Immature natural killer cell (primary cell): ENCODE results near the gene ZNF143. TPM values are rescaled to one million over a fixed set of nuclear protein-coding genes. Genes with fewer than 3 reads are reported as not detected.

ENCODE experiments used
- DNase-seq, 3 donors: peaks; one replicate each; pipeline ENCODE4 v3.0.0; 2022; ENCODE audit warnings: mixed read lengths in 1 of 3
- H3K27ac Mint-ChIP-seq, 6 donors: one replicate each; pipeline ENCODE4 v1.8.0; 2020; ENCODE audit warnings: mixed read lengths in 6 of 6, mild to moderate bottlenecking in 5 of 6, inconsistent platforms in 4 of 6, moderate library complexity in 3 of 6
- H3K27me3 Mint-ChIP-seq, 3 donors: one replicate each; pipeline ENCODE4 v1.8.0; 2020 to 2021; ENCODE audit warnings: low read depth in 3 of 3, mild to moderate bottlenecking in 3 of 3, mixed read lengths in 3 of 3, moderate library complexity in 3 of 3, inconsistent platforms in 1 of 3
- H3K36me3 Mint-ChIP-seq, 3 donors: one replicate each; pipeline ENCODE4 v1.8.0; 2020; ENCODE audit warnings: mixed read lengths in 3 of 3, inconsistent platforms in 2 of 3, mild to moderate bottlenecking in 2 of 3
- H3K4me1 Mint-ChIP-seq, 2 donors: one replicate each; pipeline ENCODE4 v1.8.0; 2020; ENCODE audit warnings: inconsistent platforms in 2 of 2, mild to moderate bottlenecking in 2 of 2, mixed read lengths in 2 of 2, moderate library complexity in 1 of 2
- H3K4me3 Mint-ChIP-seq, 5 donors: one replicate each; pipeline ENCODE4 v1.8.0; 2020; ENCODE audit warnings: mild to moderate bottlenecking in 5 of 5, mixed read lengths in 5 of 5, inconsistent platforms in 3 of 5, moderate library complexity in 3 of 5
- H3K9me3 Mint-ChIP-seq, 6 donors: one replicate each; pipeline ENCODE4 v1.8.0; 2020; ENCODE audit warnings: mild to moderate bottlenecking in 6 of 6, mixed read lengths in 6 of 6, inconsistent platforms in 4 of 6, moderate library complexity in 3 of 6
- polyA plus RNA-seq, 3 donors: library from polyadenylated mRNA; unstranded; fragments of 300-500 nt; fragmentation: Illumina TruSeq; gene quantifications; one replicate each; pipeline ENCODE4 v1.2.3, GENCODE V29; 2021

ZNF143 gene
- polyA plus RNA-seq, 3 donors from 2014 or later = 29.1 to 35.3 (median 34.9) TPM

- H3K27me3 Mint-ChIP-seq = peaks cover 0 to 2% (median 0%) of the 10 kb centered on the region in 3 donors
- H3K27ac Mint-ChIP-seq = no peak overlapping the region
- peaks cover 8 to 28% of the 10 kb centered on the region in 2 donors for H3K4me1 Mint-ChIP-seq
- no peak for DNase-seq
- peaks cover 14 to 30% (median 19%) of the 10 kb centered on the region in 3 donors for H3K36me3 Mint-ChIP-seq
- no peak overlapping the region for H3K4me3 Mint-ChIP-seq
- H3K9me3 Mint-ChIP-seq = no peaks in the 10 kb centered on the region
Measured at GRCh38 chr11:9470765-9471164, 10.0 kb downstream of the ZNF143 start.

DNA sequence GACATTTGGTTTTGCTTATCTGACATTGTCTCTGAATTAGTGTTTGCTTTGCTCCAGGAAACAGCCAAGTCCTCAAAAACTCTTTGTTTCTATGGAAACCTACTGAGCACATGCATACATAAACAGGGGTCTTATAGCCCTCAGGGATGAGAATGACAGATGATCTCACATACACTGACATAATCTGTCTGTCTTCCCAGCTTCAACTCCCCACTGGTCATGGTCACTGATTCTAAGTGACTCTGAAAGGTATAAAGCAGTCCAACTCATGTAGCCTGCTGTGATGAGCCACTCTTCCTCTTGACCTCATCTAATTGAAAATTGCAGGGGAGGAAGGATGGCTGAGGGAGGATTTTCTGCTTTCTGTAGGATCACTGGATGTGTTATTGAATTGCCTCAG is 12.6 kb downstream of the ZNF143 start:
- Mint-ChIP-seq H3K4me3 (no peak overlapping the region), H3K36me3 (peaks cover 14 to 35% (median 18%) of the 10 kb centered on the region in 3 donors), H3K27ac (no peak overlapping the region), H3K9me3 (no peaks in the 10 kb centered on the region), H3K4me1 (peaks cover 4 to 13% of the 10 kb centered on the region in 2 donors), H3K27me3 (peaks cover 0 to 3% (median 0%) of the 10 kb centered on the region in 3 donors)
- no peak for DNase-seq

DNA sequence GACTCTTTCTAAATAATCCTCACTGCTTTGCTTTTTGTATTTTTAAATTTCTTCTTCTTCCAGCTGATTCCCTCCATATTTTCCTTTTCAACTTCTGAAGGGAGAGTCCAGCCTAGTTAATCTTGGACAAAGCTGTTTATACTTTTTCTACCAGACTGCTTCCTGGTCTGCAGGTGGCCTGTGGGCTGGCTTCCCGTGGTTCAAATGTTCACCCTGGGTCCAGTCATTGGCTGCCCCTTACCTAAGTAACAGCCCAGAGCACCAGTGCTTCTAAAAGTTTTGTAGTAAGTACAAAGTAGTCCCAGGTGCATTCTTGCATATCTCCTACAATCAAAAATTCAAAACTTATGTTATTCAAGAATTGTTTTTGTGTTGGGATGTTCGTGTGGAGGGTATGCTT is 19.1 kb downstream of the ZNF143 start:
- no peak for DNase-seq

GRCh38 chr11:9489080-9489765 is 28.4 kb downstream of the ZNF143 start:
- Mint-ChIP-seq H3K4me1 (no peaks in the 10 kb centered on the region), H3K27ac (peak overlapping the region in 1 of 6 donors; percentile 38), H3K4me3 (no peak overlapping the region), H3K27me3 (no peaks in the 10 kb centered on the region), H3K9me3 (no peaks in the 10 kb centered on the region), H3K36me3 (peaks cover 19 to 44% (median 21%) of the 10 kb centered on the region in 3 donors)
- DNase-seq = no peak

More for the DNA sequence above, 19.1 kb downstream of the ZNF143 start:
- Mint-ChIP-seq H3K4me1 (no peaks in the 10 kb centered on the region), H3K4me3 (no peak overlapping the region), H3K36me3 (peaks cover 12 to 32% (median 16%) of the 10 kb centered on the region in 3 donors), H3K27me3 (peaks cover 0 to 3% (median 0%) of the 10 kb centered on the region in 3 donors), H3K9me3 (no peaks in the 10 kb centered on the region), H3K27ac (peak overlapping the region in 1 of 6 donors; percentile 51)

DNA sequence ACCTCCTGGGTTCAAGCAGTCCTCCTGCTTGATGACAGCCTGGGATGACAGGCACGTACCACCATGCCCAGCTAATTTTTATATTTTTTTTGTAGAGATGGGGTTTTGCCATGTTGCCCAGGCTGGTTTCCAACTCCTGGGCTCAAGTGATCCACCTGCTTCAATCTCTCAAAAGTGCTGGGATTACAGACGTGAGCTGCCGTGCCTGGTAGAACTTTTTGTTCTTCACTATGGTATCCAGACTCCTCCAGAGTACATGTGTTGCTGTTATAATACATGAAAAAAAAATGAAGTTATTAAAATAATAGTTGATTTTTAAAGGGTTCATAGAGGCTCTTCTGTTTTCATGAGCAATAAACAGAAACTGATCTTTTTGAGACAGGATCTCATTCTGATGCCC is 29.6 kb downstream of the ZNF143 start:
- Mint-ChIP-seq H3K27me3 (no peaks in the 10 kb centered on the region), H3K9me3 (no peaks in the 10 kb centered on the region), H3K4me1 (peaks cover 0 to under 1% of the 10 kb centered on the region in 2 donors), H3K27ac (no peak overlapping the region), H3K4me3 (no peak overlapping the region), H3K36me3 (peaks cover 16 to 48% (median 21%) of the 10 kb centered on the region in 3 donors)
- DNase-seq = no peak

GRCh38 chr11:9493492-9493891 is 32.7 kb downstream of the ZNF143 start:
- Mint-ChIP-seq H3K4me1 (peaks cover 16 to 18% of the 10 kb centered on the region in 2 donors), H3K36me3 (peaks cover 33 to 55% (median 39%) of the 10 kb centered on the region in 3 donors), H3K27me3 (no peaks in the 10 kb centered on the region), H3K27ac (peak overlapping the region in 2 of 6 donors; percentile 9 to 43), H3K4me3 (no peak overlapping the region), H3K9me3 (no peaks in the 10 kb centered on the region)
- DNase-seq = no peak

DNA sequence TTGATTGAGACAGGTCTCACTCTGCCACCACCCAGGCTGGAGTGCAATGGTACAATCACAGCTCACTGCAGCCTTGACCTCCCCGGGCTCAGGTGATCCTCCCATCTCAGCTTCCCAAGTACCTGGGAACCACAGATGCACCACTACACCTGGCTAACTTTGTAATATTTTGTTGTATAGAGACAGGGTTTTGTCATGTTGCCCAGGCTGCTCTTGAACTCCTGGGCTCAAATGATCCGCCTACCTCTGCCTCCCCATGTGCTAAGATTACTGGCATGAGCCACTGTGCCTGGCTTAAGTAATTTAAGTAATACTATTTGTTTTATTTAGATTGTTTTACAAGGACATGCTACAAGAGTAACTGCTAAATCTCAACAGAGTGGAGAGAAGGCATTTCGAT is 33.5 kb downstream of the ZNF143 start:
- H3K27ac Mint-ChIP-seq = no peak overlapping the region
- peaks cover 16 to 18% of the 10 kb centered on the region in 2 donors for H3K4me1 Mint-ChIP-seq
- no peaks in the 10 kb centered on the region for H3K27me3 Mint-ChIP-seq
- H3K4me3 Mint-ChIP-seq = no peak overlapping the region
- no peak for DNase-seq
- no peaks in the 10 kb centered on the region for H3K9me3 Mint-ChIP-seq
- peaks cover 36 to 56% (median 42%) of the 10 kb centered on the region in 3 donors for H3K36me3 Mint-ChIP-seq

GRCh38 chr11:9495803-9496514 is 35.1 kb downstream of the ZNF143 start:
- H3K4me3 Mint-ChIP-seq = peak overlapping the region in 4 of 5 donors; percentile 21 to 68 (median 42)
- peaks cover 16 to 18% of the 10 kb centered on the region in 2 donors for H3K4me1 Mint-ChIP-seq
- H3K9me3 Mint-ChIP-seq = no peaks in the 10 kb centered on the region
- DNase-seq = no peak
- H3K36me3 Mint-ChIP-seq = peaks cover 35 to 59% (median 43%) of the 10 kb centered on the region in 3 donors
- peak overlapping the region; percentile 30 to 79 (median 59) for H3K27ac Mint-ChIP-seq
- no peaks in the 10 kb centered on the region for H3K27me3 Mint-ChIP-seq

DNA sequence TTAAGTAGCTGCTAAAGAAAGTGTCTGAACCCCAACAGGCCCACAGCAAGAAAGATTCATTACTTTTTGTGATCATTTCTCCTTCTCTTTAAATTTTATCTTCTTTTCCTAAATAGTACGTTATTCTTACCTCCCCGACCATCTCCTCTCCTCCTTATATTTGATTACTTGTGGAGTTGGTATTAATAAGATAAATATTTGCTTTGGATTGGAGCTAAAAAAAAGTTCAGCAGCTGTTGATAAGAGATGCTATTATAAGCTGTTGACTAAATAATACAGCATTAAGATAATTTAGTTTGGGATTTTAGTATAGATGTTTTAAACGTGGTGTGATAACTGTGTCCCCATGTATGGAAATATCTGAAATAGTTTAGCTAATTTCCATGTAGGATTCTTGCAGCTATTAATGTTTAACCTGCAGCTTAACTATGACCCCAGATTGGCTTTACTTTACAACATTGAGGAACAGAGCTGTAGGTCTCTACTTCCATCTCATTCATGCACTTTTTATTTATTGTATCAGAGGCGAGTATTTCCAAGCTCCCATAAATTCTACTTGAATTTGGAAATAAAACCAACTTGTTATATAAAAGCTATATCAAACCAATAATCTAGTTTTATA is 37.8 kb downstream of the ZNF143 start:
- Mint-ChIP-seq H3K4me3 (no peak overlapping the region), H3K4me1 (peaks cover 16 to 18% of the 10 kb centered on the region in 2 donors), H3K27me3 (no peaks in the 10 kb centered on the region), H3K9me3 (no peaks in the 10 kb centered on the region), H3K27ac (no peak overlapping the region), H3K36me3 (peaks cover 45 to 61% (median 45%) of the 10 kb centered on the region in 3 donors)
- DNase-seq = no peak

DNA sequence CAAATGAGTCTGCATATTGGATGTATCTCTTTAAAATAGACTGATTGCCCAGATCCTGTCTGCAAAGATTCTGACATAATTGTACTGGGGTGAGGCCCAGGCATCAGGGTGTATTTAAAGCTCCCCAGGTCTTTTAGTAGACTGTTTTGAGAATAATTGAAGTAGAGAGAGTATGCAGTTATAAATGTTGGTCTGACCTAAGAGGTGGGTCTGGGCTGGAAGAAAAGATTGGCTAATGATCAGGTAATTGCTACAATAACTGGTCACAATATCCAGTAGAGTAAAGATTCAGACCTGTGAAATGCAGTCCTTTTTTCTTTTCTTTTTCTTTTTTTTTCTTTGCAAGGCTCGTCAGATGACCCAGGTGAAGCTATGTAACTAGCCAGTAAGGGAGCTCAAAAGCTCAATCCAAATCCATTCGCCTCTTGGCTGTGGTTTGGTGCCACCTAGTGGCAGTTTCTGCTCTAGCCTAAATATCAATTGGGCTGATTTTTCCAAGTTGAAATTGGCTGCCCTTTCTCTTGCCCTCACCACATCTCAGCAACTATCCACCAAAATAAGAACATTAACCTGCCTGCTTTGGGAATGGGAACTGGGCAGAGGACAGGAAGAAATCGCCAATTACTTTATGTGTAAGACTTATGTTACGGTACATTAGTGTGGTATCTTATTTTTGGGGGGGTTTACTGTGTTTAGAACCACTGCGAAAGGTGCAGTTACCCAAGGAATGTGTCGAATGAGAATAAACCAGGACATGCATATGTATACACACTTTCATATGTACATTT is 45.9 kb downstream of the ZNF143 start:
- Mint-ChIP-seq H3K4me3 (no peak overlapping the region), H3K27me3 (peaks cover 4 to 9% (median 4%) of the 10 kb centered on the region in 3 donors), H3K36me3 (peaks cover 17 to 31% (median 23%) of the 10 kb centered on the region in 3 donors), H3K27ac (peak overlapping the region in 1 of 6 donors; percentile 1), H3K4me1 (peaks cover 13 to 24% of the 10 kb centered on the region in 2 donors), H3K9me3 (no peaks in the 10 kb centered on the region)
- peak; percentile 55 to 66 (median 59) for DNase-seq

- peaks cover 13 to 24% of the 10 kb centered on the region in 2 donors for H3K4me1 Mint-ChIP-seq
- H3K27ac Mint-ChIP-seq = no peak overlapping the region
- H3K36me3 Mint-ChIP-seq = peaks cover 16 to 34% (median 22%) of the 10 kb centered on the region in 3 donors
- H3K9me3 Mint-ChIP-seq = no peaks in the 10 kb centered on the region
- H3K4me3 Mint-ChIP-seq = no peak overlapping the region
- no peak for DNase-seq
- peaks cover 4 to 9% (median 4%) of the 10 kb centered on the region in 3 donors for H3K27me3 Mint-ChIP-seq
Measured at GRCh38 chr11:9507277-9507580, 46.4 kb downstream of the ZNF143 start.

DNA sequence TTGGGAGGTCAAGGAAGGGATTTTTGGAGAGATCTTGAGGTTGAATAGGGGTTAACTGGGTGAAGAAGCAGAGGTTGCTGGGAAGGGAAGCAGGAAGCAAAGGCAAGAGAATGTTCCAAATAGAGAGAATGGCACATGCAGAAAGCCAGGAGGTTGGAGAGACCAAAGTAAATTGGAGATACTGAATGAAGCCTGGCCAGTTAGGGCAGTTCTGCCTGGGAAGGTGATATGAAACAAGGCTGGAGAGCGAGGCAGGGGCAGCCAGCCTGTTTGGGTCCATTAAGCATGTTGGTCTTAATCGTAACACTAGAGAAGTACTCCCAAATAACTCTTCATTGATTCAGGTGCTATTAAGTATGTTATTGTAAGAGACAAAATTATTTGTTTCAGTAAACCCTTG is 48.2 kb downstream of the ZNF143 start:
- Mint-ChIP-seq H3K4me3 (peak overlapping the region in 2 of 5 donors; percentile 2 to 22), H3K36me3 (peaks cover 28 to 46% (median 30%) of the 10 kb centered on the region in 3 donors), H3K27me3 (peaks cover 4 to 9% (median 4%) of the 10 kb centered on the region in 3 donors), H3K4me1 (peaks cover 13 to 24% of the 10 kb centered on the region in 2 donors), H3K27ac (no peak overlapping the region), H3K9me3 (no peaks in the 10 kb centered on the region)
- DNase-seq = no peak

DNA sequence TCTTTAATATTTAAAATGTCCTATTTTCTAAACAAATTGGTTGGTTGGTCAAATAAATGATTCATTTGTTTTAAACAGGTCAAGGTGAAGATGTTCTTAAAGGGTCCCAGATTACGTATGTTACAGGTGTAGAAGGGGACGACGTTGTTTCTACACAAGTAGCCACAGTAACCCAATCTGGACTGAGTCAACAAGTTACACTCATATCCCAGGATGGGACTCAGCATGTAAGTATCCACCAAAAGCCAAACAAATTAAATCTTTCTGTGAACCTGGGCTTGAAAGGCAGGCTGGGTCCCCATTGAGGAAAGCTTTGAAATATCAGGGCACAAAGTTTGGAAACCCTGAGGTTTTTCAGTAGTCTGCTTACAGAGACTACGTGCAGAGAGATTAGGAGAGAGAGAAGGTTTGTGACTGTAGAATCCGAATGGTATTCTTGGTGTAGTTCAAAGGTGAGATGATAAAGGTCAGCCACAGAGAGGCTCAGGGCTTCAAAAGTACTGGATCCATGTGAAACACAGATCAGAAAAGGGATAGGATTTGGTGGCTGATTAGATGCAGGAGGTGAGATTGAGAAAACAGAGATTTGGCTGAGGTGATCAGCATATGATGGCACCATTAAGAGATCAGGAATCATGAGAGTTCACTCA is 51.7 kb downstream of the ZNF143 start:
- H3K27me3 Mint-ChIP-seq = peaks cover 4 to 9% (median 7%) of the 10 kb centered on the region in 3 donors
- H3K4me3 Mint-ChIP-seq = no peak overlapping the region
- peaks cover 42 to 64% (median 56%) of the 10 kb centered on the region in 3 donors for H3K36me3 Mint-ChIP-seq
- no peaks in the 10 kb centered on the region for H3K9me3 Mint-ChIP-seq
- peak overlapping the region in 1 of 6 donors; percentile 58 for H3K27ac Mint-ChIP-seq
- no peak for DNase-seq
- peaks cover 10 to 18% of the 10 kb centered on the region in 2 donors for H3K4me1 Mint-ChIP-seq
